ENCODE measurements around the gene YPEL3.

DNA sequence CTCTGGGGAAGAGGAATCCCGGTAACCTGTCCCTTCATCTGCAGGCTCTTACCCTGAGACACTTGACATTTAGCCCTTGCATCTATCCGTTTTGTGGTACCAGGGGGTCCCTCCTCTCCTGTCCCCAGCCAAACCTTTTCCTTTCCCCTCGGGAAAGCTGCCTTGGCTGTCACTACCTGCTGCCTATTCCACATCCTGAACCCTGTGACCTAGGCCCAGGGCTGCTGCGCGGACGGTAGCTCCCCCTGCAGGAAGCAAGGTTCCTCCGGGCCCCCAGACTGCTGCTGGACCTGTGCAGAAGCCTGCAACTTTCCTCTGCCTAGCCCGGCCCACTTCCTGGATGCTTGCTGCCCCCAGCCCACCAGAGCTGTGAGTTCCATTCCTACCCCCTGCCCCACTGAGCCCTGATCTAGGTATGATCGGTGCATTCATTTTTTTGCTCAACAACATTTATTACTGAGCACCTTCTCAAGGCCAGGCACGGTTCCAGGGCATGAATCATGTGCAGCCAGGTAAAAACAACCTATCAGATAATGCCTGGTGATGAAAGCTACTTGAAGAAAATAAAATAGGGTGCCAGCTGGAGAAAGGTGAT is 41.0 kb downstream of the YPEL3 start:
- TF ChIP-seq, protein P1, sequence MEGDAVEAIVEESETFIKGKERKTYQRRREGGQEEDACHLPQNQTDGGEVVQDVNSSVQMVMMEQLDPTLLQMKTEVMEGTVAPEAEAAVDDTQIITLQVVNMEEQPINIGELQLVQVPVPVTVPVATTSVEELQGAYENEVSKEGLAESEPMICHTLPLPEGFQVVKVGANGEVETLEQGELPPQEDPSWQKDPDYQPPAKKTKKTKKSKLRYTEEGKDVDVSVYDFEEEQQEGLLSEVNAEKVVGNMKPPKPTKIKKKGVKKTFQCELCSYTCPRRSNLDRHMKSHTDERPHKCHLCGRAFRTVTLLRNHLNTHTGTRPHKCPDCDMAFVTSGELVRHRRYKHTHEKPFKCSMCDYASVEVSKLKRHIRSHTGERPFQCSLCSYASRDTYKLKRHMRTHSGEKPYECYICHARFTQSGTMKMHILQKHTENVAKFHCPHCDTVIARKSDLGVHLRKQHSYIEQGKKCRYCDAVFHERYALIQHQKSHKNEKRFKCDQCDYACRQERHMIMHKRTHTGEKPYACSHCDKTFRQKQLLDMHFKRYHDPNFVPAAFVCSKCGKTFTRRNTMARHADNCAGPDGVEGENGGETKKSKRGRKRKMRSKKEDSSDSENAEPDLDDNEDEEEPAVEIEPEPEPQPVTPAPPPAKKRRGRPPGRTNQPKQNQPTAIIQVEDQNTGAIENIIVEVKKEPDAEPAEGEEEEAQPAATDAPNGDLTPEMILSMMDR (IDR thresholded peaks at IDR 0.05 in 4 of 5, conservative IDR thresholded peaks at IDR 0.05 in 1 of 5) = peak in 2 of 5 experiments; percentile 8 to 24
- no peak for TF ChIP-seq POLR2A (IDR thresholded peaks at IDR 0.05)
